HL-60 (cell line): ENCODE measurements around the gene CLSTN1.

Source experiments
- DNase-seq, 2 experiments: peaks; one replicate each; pipeline ENCODE4 v3.0.0-alpha.2; 2010 to 2020; ENCODE audit warnings: low read depth in 1 of 2, low spot score in 1 of 2
- H3K27ac ChIP-seq: fragments of 250-450 bp; sonication (Bioruptor Pico); replicated peaks from 2 replicates; pipeline ENCODE4 v1.5.1; 2020; ENCODE audit warnings: mild to moderate bottlenecking, moderate library complexity
- H3K27me3 ChIP-seq: fragments of 250-450 bp; sonication (Bioruptor Pico); 2 replicates; pipeline ENCODE4 v1.5.1; 2021; ENCODE audit warnings: mild to moderate bottlenecking, moderate library complexity; ENCODE audit not compliant: insufficient read depth, poor library complexity, severe bottlenecking
- H3K4me3 ChIP-seq: replicated peaks from 2 replicates; pipeline ENCODE4 v1.5.1; 2011; ENCODE audit warnings: mild to moderate bottlenecking, control low read depth, low read length; ENCODE audit not compliant: insufficient read depth
- GABPA ChIP-seq: IDR thresholded peaks from 2 replicates; pipeline ENCODE4 v1.6.1; 2012; ENCODE audit warnings: low read depth
- POLR2AphosphoS5 ChIP-seq: IDR thresholded peaks from 2 replicates; pipeline ENCODE4 v1.6.1; 2012; ENCODE audit warnings: low read depth
- REST ChIP-seq: IDR thresholded peaks from 2 replicates; pipeline ENCODE4 v1.6.1; 2012; ENCODE audit warnings: low read depth; ENCODE audit not compliant: insufficient replicate concordance
- SPI1 ChIP-seq: IDR thresholded peaks from 2 replicates; pipeline ENCODE4 v1.6.1; 2012; ENCODE audit warnings: low read depth, mild to moderate bottlenecking, borderline replicate concordance
- TF ChIP-seq, protein P1 (sequence below): IDR thresholded peaks from one replicate; pipeline ENCODE4 v1.5.1; 2011; ENCODE audit warnings: low read length, control low read depth, inconsistent platforms; ENCODE audit not compliant: insufficient read depth

The CLSTN1 gene

GRCh38 chr1:9871707-9872425 is 48.1 kb upstream of the CLSTN1 start:
- DNase-seq = no peak
- Histone ChIP-seq H3K4me3 (no peak overlapping the region), H3K27me3 (no peaks in the 10 kb centered on the region), H3K27ac (no peak overlapping the region)
- TF ChIP-seq SPI1 = no peak
- no peak for TF ChIP-seq POLR2AphosphoS5
- TF ChIP-seq, protein P1, sequence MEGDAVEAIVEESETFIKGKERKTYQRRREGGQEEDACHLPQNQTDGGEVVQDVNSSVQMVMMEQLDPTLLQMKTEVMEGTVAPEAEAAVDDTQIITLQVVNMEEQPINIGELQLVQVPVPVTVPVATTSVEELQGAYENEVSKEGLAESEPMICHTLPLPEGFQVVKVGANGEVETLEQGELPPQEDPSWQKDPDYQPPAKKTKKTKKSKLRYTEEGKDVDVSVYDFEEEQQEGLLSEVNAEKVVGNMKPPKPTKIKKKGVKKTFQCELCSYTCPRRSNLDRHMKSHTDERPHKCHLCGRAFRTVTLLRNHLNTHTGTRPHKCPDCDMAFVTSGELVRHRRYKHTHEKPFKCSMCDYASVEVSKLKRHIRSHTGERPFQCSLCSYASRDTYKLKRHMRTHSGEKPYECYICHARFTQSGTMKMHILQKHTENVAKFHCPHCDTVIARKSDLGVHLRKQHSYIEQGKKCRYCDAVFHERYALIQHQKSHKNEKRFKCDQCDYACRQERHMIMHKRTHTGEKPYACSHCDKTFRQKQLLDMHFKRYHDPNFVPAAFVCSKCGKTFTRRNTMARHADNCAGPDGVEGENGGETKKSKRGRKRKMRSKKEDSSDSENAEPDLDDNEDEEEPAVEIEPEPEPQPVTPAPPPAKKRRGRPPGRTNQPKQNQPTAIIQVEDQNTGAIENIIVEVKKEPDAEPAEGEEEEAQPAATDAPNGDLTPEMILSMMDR = no peak
- TF ChIP-seq REST = no peak

DNA sequence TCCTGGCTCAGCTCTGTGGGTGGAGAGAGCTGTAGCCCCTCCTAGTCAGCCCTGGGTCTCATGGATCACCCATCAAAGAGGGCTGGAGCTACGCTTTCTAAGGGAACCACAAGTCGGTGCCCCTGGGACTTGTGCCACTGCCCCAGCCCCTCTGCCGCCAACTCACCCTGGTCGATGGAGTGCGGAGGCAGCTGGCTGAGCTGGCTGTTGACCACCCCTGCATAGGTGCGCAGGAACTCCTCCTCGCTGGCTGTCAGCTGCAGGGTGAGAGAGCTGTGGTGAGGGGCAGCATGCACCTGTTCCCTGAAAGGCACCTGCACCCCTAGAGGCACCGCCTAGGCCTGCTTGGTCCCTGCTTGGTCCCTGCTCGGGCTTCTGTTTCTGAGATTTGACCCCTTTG is 47.3 kb upstream of the CLSTN1 start:
- DNase-seq = no peak
- Histone ChIP-seq H3K27me3 (no peaks in the 10 kb centered on the region), H3K27ac (no peak overlapping the region), H3K4me3 (no peak overlapping the region)
- TF ChIP-seq REST (no peak), POLR2AphosphoS5 (no peak), GABPA (no peak), SPI1 (no peak)
- TF ChIP-seq, protein P1 = no peak

DNA sequence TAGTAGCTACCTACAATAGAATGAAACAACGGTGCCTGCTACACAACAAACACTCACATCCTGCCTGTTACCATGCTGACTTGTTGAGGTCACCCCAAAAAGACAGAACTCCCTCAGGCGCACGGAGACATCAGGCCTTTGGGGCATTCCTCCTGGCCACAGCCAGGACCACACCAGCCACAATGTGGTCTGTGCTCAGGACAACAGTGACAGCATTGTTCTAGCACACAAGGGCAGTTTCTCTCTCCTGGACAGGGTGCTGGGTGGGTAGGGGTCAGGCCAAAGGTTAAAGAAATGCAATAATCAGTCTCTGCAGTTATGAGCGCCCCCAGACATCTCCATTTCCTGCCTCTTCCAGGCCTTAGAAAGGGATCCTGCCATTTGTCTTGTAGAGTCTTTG is 46.8 kb upstream of the CLSTN1 start:
- no peak for TF ChIP-seq REST
- no peak for TF ChIP-seq GABPA
- TF ChIP-seq, protein P1 = no peak
- TF ChIP-seq SPI1 = no peak
- TF ChIP-seq POLR2AphosphoS5 = no peak
- H3K27ac ChIP-seq = no peak overlapping the region
- no peak overlapping the region for H3K4me3 ChIP-seq
- no peaks in the 10 kb centered on the region for H3K27me3 ChIP-seq
- DNase-seq = no peak
